Neural cell (in vitro differentiated cells): ENCODE data around the gene USP37. TPM values are rescaled to one million over a fixed set of nuclear protein-coding genes. Genes with fewer than 3 reads are reported as not detected.

Source experiments
- H2AFZ ChIP-seq: fragments of 200-600, 300-800 bp; sonication (generic), shearing (Covaris generic); 2 replicates; pipeline ENCODE4 v1.6.0; 2014; ENCODE audit warnings: low read depth, mild to moderate bottlenecking, antibody characterized with exemption, low read length, moderate library complexity
- H3F3A ChIP-seq: fragments of 200-600 bp; shearing (Covaris generic); 2 replicates; pipeline ENCODE4 v1.6.1; 2016; ENCODE audit warnings: mild to moderate bottlenecking, moderate library complexity, mixed read lengths, antibody characterized with exemption, low read length; ENCODE audit not compliant: insufficient read depth, poor library complexity, severe bottlenecking
- H3K27ac ChIP-seq: fragments of 200-600, 300-800 bp; sonication (generic), shearing (Covaris generic); 2 replicates; pipeline ENCODE4 v1.5.1; 2014; ENCODE audit warnings: mild to moderate bottlenecking, low read length, moderate library complexity
- H3K27me3 ChIP-seq: fragments of 300-800, 200-600 bp; sonication (generic), shearing (Covaris generic); 2 replicates; pipeline ENCODE4 v1.6.0; 2014; ENCODE audit warnings: mild to moderate bottlenecking, low read depth, low read length, moderate library complexity; ENCODE audit not compliant: insufficient read depth
- H3K36me3 ChIP-seq: fragments of 300-800, 200-600 bp; sonication (generic), shearing (Covaris generic); 2 replicates; pipeline ENCODE4 v1.5.1; 2014; ENCODE audit warnings: mild to moderate bottlenecking, antibody characterized with exemption, low read length, moderate library complexity; ENCODE audit not compliant: insufficient read depth
- H3K4me2 ChIP-seq: fragments of 300-800, 200-600 bp; sonication (generic), shearing (Covaris generic); 2 replicates; pipeline ENCODE4 v1.6.0; 2014; ENCODE audit warnings: mild to moderate bottlenecking, low read length
- H3K4me3 ChIP-seq: fragments of 300-800, 200-600 bp; sonication (generic), shearing (Covaris generic); 2 replicates; pipeline ENCODE4 v1.5.1; 2014; ENCODE audit warnings: mild to moderate bottlenecking, low read length, moderate library complexity
- H3K79me2 ChIP-seq: fragments of 200-600 bp; shearing (Covaris generic); replicated peaks from 2 replicates; pipeline ENCODE4 v1.6.0; 2014; ENCODE audit warnings: mild to moderate bottlenecking, low read length, moderate library complexity; ENCODE audit not compliant: insufficient read depth
- H3K9ac ChIP-seq: fragments of 300-800, 200-600 bp; sonication (generic), shearing (Covaris generic); 2 replicates; pipeline ENCODE4 v1.6.1; 2016; ENCODE audit warnings: mild to moderate bottlenecking, low read length, mixed read lengths
- H3K9me2 ChIP-seq: fragments of 200-600 bp; shearing (Covaris generic); 2 replicates; pipeline ENCODE4 v1.6.1; 2016; ENCODE audit warnings: mild to moderate bottlenecking, low read length, mixed read lengths; ENCODE audit not compliant: insufficient read depth
- H3K9me3 ChIP-seq: fragments of 200-600, 300-800 bp; sonication (generic), shearing (Covaris generic); 2 replicates; pipeline ENCODE4 v1.6.1; 2016; ENCODE audit warnings: mild to moderate bottlenecking, mixed run types, low read length, moderate library complexity, mixed read lengths
- H4K20me1 ChIP-seq: fragments of 200-600 bp; shearing (Covaris generic); 2 replicates; pipeline ENCODE4 v1.6.1; 2016; ENCODE audit warnings: mild to moderate bottlenecking, mixed run types; ENCODE audit not compliant: insufficient read depth
- CTCF ChIP-seq: fragments of 450-650 bp; IDR thresholded peaks from 2 replicates; pipeline ENCODE4 v1.5.1; 2014; ENCODE audit warnings: antibody characterized with exemption, mild to moderate bottlenecking, moderate library complexity; ENCODE audit not compliant: poor library complexity, severe bottlenecking
- EP300 ChIP-seq: fragments of 450-650 bp; conservative IDR thresholded peaks from 2 replicates; pipeline ENCODE4 v1.6.1; 2014; ENCODE audit warnings: antibody characterized with exemption, mild to moderate bottlenecking, moderate library complexity; ENCODE audit not compliant: poor library complexity, severe bottlenecking
- EZH2 ChIP-seq: fragments of 200-600, 300-800 bp; shearing (Covaris generic), sonication (generic); IDR thresholded peaks from 2 replicates; pipeline ENCODE4 v1.6.1; 2014; ENCODE audit warnings: antibody characterized with exemption, low read length, borderline replicate concordance, mild to moderate bottlenecking; ENCODE audit not compliant: insufficient read depth, poor library complexity, severe bottlenecking
- MXI1 ChIP-seq: fragments of 450-650 bp; conservative IDR thresholded peaks from 2 replicates; pipeline ENCODE4 v1.6.1; 2014; ENCODE audit warnings: antibody characterized with exemption, mild to moderate bottlenecking; ENCODE audit not compliant: poor library complexity, severe bottlenecking
- POLR2AphosphoS5 ChIP-seq: IDR thresholded peaks from 2 replicates; pipeline ENCODE4 v1.6.1; 2012
- RAD21 ChIP-seq: fragments of 450-650 bp; conservative IDR thresholded peaks from 2 replicates; pipeline ENCODE4 v1.6.1; 2014; ENCODE audit warnings: antibody characterized with exemption, mild to moderate bottlenecking, moderate library complexity
- REST ChIP-seq: IDR thresholded peaks from 2 replicates; pipeline ENCODE4 v1.6.1; 2012; ENCODE audit warnings: borderline replicate concordance
- SMC3 ChIP-seq: fragments of 450-650 bp; conservative IDR thresholded peaks from 2 replicates; pipeline ENCODE4 v1.6.1; 2014; ENCODE audit warnings: antibody characterized with exemption, mild to moderate bottlenecking, moderate library complexity; ENCODE audit not compliant: poor library complexity
- TAF1 ChIP-seq: IDR thresholded peaks from 2 replicates; pipeline ENCODE4 v1.6.1; 2012; ENCODE audit warnings: low read depth
- polyA plus RNA-seq: library from polyadenylated mRNA; depleted of rRNA; stranded (reverse); fragments of >200 nt; gene quantifications from 2 replicates; pipeline ENCODE4 v1.2.3, GENCODE V29; 2014

Gene USP37
- polyA plus RNA-seq, 1 donor from 2014 or later, result 16.5 TPM

GRCh38 chr2:218448934-218449333 is 119.2 kb downstream of the USP37 start:
- no peaks in the 10 kb centered on the region for H3F3A ChIP-seq
- H3K36me3 ChIP-seq, result peaks cover 4% of the 10 kb centered on the region
- no peak overlapping the region for H3K4me2 ChIP-seq
- no peaks in the 10 kb centered on the region for H4K20me1 ChIP-seq
- H3K9ac ChIP-seq, result no peak overlapping the region
- no peak for TF ChIP-seq EZH2
- H3K9me3 ChIP-seq, result no peaks in the 10 kb centered on the region
- H3K9me2 ChIP-seq, result no peaks in the 10 kb centered on the region
- no peaks in the 10 kb centered on the region for H3K27me3 ChIP-seq
- H3K79me2 ChIP-seq, result no peaks in the 10 kb centered on the region
- no peak overlapping the region for H2AFZ ChIP-seq
- H3K4me3 ChIP-seq, result no peak overlapping the region
- H3K27ac ChIP-seq, result no peak overlapping the region

GRCh38 chr2:218447072-218447471 is 121.1 kb downstream of the USP37 start:
- no peak overlapping the region for H3K9ac ChIP-seq
- TF ChIP-seq CTCF, result no peak
- no peak for TF ChIP-seq SMC3
- no peak for TF ChIP-seq RAD21
- no peak for TF ChIP-seq POLR2AphosphoS5
- TF ChIP-seq EZH2, result no peak
- no peak for TF ChIP-seq EP300
- TF ChIP-seq TAF1, result no peak
- no peaks in the 10 kb centered on the region for H3K79me2 ChIP-seq
- no peak overlapping the region for H2AFZ ChIP-seq
- no peaks in the 10 kb centered on the region for H3K27me3 ChIP-seq
- H3K9me3 ChIP-seq, result no peaks in the 10 kb centered on the region
- H3F3A ChIP-seq, result no peaks in the 10 kb centered on the region
- no peaks in the 10 kb centered on the region for H3K36me3 ChIP-seq
- no peaks in the 10 kb centered on the region for H3K9me2 ChIP-seq
- no peak overlapping the region for H3K4me2 ChIP-seq
- no peak overlapping the region for H3K27ac ChIP-seq
- H3K4me3 ChIP-seq, result no peak overlapping the region
- no peaks in the 10 kb centered on the region for H4K20me1 ChIP-seq

GRCh38 chr2:218446547-218446946 is 121.6 kb downstream of the USP37 start:
- Histone ChIP-seq H2AFZ (no peak overlapping the region), H4K20me1 (no peaks in the 10 kb centered on the region), H3K4me2 (no peak overlapping the region), H3K27ac (no peak overlapping the region), H3K4me3 (no peak overlapping the region), H3K9me3 (no peaks in the 10 kb centered on the region), H3K9ac (no peak overlapping the region), H3K9me2 (no peaks in the 10 kb centered on the region), H3K27me3 (no peaks in the 10 kb centered on the region), H3F3A (no peaks in the 10 kb centered on the region), H3K79me2 (no peaks in the 10 kb centered on the region), H3K36me3 (no peaks in the 10 kb centered on the region)
- TF ChIP-seq EP300, result no peak
- TF ChIP-seq TAF1, result no peak
- TF ChIP-seq POLR2AphosphoS5, result no peak
- no peak for TF ChIP-seq SMC3
- TF ChIP-seq CTCF, result no peak
- TF ChIP-seq EZH2, result no peak
- no peak for TF ChIP-seq REST
- no peak for TF ChIP-seq MXI1
- no peak for TF ChIP-seq RAD21
